ENCODE results near the gene ARPC4.
A peak's percentile ranks its signal among the peaks of the same experiment; 100 is the strongest.
"Not testable (repeated sequence)": the region's sequence is repeated elsewhere in the genome, so short reads cannot be mapped to it uniquely, and the experiment has no call there.

The ARPC4 gene

DNA sequence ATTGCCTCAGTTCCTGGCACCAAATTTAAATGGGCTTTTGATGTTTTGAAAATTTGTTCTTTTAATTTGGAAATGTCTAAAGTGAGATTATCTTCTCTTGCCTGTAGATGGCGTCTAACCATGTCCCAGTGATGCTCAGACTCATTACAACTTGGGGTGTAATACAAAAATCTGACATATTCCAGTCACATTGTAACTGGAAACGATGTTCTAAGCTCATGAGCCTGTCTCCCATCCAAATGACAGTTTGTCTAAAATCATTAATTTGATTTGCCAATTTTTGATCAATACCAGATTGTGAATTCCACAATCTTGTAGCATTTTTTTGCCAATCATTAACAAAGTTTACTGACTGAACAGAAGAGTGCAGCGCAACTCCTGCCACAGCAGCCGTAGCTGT is 56.0 kb downstream of the ARPC4 start:
- H3K36me3 ChIP-seq (replicated peaks); H3K4me3 ChIP-seq (ENCODE audit: low read depth, low read length); H3K27ac ChIP-seq; DNase-seq; H3K27me3 ChIP-seq (replicated peaks); in situ Hi-C loops (cut with HindIII; ENCODE audit: low pct_ligation_motif_present, low sequenced_read_pairs): not testable (repeated sequence)
- TF ChIP-seq, protein P1, sequence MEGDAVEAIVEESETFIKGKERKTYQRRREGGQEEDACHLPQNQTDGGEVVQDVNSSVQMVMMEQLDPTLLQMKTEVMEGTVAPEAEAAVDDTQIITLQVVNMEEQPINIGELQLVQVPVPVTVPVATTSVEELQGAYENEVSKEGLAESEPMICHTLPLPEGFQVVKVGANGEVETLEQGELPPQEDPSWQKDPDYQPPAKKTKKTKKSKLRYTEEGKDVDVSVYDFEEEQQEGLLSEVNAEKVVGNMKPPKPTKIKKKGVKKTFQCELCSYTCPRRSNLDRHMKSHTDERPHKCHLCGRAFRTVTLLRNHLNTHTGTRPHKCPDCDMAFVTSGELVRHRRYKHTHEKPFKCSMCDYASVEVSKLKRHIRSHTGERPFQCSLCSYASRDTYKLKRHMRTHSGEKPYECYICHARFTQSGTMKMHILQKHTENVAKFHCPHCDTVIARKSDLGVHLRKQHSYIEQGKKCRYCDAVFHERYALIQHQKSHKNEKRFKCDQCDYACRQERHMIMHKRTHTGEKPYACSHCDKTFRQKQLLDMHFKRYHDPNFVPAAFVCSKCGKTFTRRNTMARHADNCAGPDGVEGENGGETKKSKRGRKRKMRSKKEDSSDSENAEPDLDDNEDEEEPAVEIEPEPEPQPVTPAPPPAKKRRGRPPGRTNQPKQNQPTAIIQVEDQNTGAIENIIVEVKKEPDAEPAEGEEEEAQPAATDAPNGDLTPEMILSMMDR (IDR thresholded peaks at IDR 0.05; ENCODE audit: low read depth, low read length, missing control alignments), result peak; percentile 44

GRCh38 chr3:9851383-9851782 is 58.5 kb downstream of the ARPC4 start:
- H3K27me3 ChIP-seq (replicated peaks); H3K4me3 ChIP-seq (ENCODE audit: low read depth, low read length); in situ Hi-C loops (cut with HindIII; ENCODE audit: low pct_ligation_motif_present, low sequenced_read_pairs); DNase-seq; H3K36me3 ChIP-seq (replicated peaks); H3K27ac ChIP-seq: not testable (repeated sequence)

- DNase-seq; H3K27ac ChIP-seq; in situ Hi-C loops (cut with HindIII; ENCODE audit: low pct_ligation_motif_present, low sequenced_read_pairs); H3K36me3 ChIP-seq (replicated peaks); H3K27me3 ChIP-seq (replicated peaks); H3K4me3 ChIP-seq (ENCODE audit: low read depth, low read length): not testable (repeated sequence)
Observed at GRCh38 chr3:9851926-9852325, 59.0 kb downstream of the ARPC4 start.

GRCh38 chr3:9852528-9852927 is 59.6 kb downstream of the ARPC4 start:
- TF ChIP-seq, protein P1 (IDR thresholded peaks at IDR 0.05; ENCODE audit: low read depth, low read length, missing control alignments), result no peak
- Histone ChIP-seq H3K4me3 (ENCODE audit: low read depth, low read length) (no peak overlapping the region), H3K27ac (no peak overlapping the region), H3K27me3 (replicated peaks) (peaks cover 6% of the 10 kb centered on the region), H3K36me3 (replicated peaks) (no peaks in the 10 kb centered on the region)
- DNase-seq, result no peak
- in situ Hi-C loops (cut with HindIII; ENCODE audit: low pct_ligation_motif_present, low sequenced_read_pairs), result no loop called here

DNA sequence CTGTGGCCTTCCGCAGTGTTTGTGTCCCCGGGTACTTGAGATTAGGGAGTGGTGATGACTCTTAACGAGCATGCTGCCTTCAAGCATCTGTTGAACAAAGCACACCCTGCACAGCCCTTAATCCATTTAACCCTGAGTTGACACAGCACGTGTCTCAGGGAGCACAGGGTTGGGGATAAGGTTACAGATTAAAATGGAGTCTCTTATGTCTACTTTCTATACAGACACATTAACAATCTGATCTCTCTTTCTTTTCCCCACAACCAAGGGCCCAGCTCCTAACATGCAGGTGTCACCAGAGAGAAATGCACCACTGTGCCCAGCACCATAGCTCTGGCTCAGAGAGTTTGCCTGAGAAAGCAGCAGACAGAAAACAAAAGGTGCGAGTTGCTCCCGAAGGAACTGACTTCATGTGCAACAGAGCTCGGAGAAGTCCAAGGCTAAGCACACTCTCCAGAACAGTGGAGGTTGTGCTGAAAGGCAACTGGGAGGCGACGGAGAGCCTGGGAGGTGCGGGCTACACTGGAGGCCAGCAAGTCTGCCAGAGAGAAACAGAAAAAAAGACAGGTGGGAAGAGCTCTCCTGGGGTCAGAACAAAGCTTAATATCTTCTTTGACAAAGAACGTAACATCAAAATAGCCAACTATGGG is 61.5 kb downstream of the ARPC4 start:
- H3K27me3 ChIP-seq (replicated peaks); H3K27ac ChIP-seq; in situ Hi-C loops (cut with HindIII; ENCODE audit: low pct_ligation_motif_present, low sequenced_read_pairs); DNase-seq; H3K36me3 ChIP-seq (replicated peaks); H3K4me3 ChIP-seq (ENCODE audit: low read depth, low read length): not testable (repeated sequence)

- TF ChIP-seq, protein P1 (IDR thresholded peaks at IDR 0.05; ENCODE audit: low read depth, low read length, missing control alignments), result no peak
- no peaks in the 10 kb centered on the region for H3K36me3 ChIP-seq (replicated peaks)
- in situ Hi-C loops (cut with HindIII; ENCODE audit: low pct_ligation_motif_present, low sequenced_read_pairs), result no loop called here
- no peak overlapping the region for H3K27ac ChIP-seq
- H3K4me3 ChIP-seq (ENCODE audit: low read depth, low read length), result no peak overlapping the region
- peaks cover 6% of the 10 kb centered on the region for H3K27me3 ChIP-seq (replicated peaks)
- DNase-seq, result no peak
Observed at GRCh38 chr3:9855594-9855993, 62.7 kb downstream of the ARPC4 start.
